GM12872 (cell line): ENCODE measurements around the gene FGD5.

Source experiments
- CTCF ChIP-seq: IDR thresholded peaks from 3 replicates; pipeline ENCODE4 v1.5.1; 2011; ENCODE audit warnings: low read depth, mild to moderate bottlenecking, low read length, moderate library complexity; ENCODE audit not compliant: insufficient read depth

FGD5 gene

GRCh38 chr3:14836049-14836468 is 17.3 kb downstream of the FGD5 start:
- TF ChIP-seq CTCF, result no peak

GRCh38 chr3:14837186-14837877 is 18.6 kb downstream of the FGD5 start:
- TF ChIP-seq CTCF, result no peak

- TF ChIP-seq CTCF, result no peak
Measured at GRCh38 chr3:14837878-14838258, 19.1 kb downstream of the FGD5 start.

- no peak for TF ChIP-seq CTCF
Measured at GRCh38 chr3:14839236-14839635, 20.5 kb downstream of the FGD5 start.

GRCh38 chr3:14841836-14842235 is 23.1 kb downstream of the FGD5 start:
- TF ChIP-seq CTCF, result no peak

GRCh38 chr3:14842277-14842676 is 23.5 kb downstream of the FGD5 start:
- no peak for TF ChIP-seq CTCF

- TF ChIP-seq CTCF, result no peak
Measured at GRCh38 chr3:14843321-14843720, 24.6 kb downstream of the FGD5 start.
